PFSK-1 (cell line): ENCODE measurements around the gene KCNQ4.

Experiments used
- FOXP2 ChIP-seq: optimal IDR thresholded peaks from 2 replicates; pipeline ENCODE3; 2011; ENCODE audit warnings: borderline replicate concordance, control low read depth, inconsistent platforms; ENCODE audit not compliant: insufficient read depth; ENCODE audit errors: extremely low read length, extremely low read depth
- POLR2AphosphoS5 ChIP-seq: IDR thresholded peaks from 2 replicates; pipeline ENCODE4 v1.6.1; 2012; ENCODE audit warnings: low read depth, mild to moderate bottlenecking, control low read depth, low read length, moderate library complexity
- TAF1 ChIP-seq: IDR thresholded peaks from 2 replicates; pipeline ENCODE4 v1.6.1; 2012; ENCODE audit warnings: low read length, control low read depth, borderline replicate concordance; ENCODE audit not compliant: insufficient read depth
- TF ChIP-seq, protein P1 (sequence below), 2 experiments: IDR thresholded peaks; 2 replicates each; pipeline versions ENCODE4 v1.6.1 to v1.8.0; 2011 to 2012; ENCODE audit warnings: low read depth in 2 of 2, low read length in 2 of 2, control low read depth in 1 of 2, inconsistent platforms in 1 of 2, mild to moderate bottlenecking in 1 of 2, moderate library complexity in 1 of 2; ENCODE audit not compliant: insufficient read depth in 1 of 2

DNA sequence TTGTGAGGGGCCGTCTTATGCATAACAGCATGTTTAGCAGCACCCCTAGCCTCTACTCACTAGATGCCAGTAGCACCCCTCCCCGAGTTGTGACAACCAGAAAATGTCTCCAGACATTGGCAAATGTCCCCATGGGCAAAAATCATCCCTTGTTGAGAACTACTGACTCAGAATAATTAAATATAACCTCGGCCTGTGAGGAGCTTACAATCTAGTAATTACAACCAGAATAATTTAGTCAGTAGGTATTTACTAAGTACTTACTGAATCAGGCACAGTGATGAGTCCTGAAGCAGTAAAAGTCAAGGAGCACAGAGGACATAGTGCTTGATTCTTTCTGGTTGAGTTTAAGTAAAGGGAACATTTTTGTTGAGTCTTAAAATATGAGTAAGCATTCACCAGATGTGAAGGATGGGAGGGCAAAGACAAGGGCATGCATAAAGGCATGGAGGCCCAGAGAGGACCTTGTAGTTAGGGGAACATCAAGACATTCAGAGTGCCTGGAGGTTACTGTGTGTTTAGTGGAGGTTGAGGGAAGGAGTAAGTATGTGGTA lies 44.1 kb upstream of the KCNQ4 start:
- TF ChIP-seq POLR2AphosphoS5 (no peak), FOXP2 (no peak), TAF1 (no peak)
- TF ChIP-seq, protein P1, sequence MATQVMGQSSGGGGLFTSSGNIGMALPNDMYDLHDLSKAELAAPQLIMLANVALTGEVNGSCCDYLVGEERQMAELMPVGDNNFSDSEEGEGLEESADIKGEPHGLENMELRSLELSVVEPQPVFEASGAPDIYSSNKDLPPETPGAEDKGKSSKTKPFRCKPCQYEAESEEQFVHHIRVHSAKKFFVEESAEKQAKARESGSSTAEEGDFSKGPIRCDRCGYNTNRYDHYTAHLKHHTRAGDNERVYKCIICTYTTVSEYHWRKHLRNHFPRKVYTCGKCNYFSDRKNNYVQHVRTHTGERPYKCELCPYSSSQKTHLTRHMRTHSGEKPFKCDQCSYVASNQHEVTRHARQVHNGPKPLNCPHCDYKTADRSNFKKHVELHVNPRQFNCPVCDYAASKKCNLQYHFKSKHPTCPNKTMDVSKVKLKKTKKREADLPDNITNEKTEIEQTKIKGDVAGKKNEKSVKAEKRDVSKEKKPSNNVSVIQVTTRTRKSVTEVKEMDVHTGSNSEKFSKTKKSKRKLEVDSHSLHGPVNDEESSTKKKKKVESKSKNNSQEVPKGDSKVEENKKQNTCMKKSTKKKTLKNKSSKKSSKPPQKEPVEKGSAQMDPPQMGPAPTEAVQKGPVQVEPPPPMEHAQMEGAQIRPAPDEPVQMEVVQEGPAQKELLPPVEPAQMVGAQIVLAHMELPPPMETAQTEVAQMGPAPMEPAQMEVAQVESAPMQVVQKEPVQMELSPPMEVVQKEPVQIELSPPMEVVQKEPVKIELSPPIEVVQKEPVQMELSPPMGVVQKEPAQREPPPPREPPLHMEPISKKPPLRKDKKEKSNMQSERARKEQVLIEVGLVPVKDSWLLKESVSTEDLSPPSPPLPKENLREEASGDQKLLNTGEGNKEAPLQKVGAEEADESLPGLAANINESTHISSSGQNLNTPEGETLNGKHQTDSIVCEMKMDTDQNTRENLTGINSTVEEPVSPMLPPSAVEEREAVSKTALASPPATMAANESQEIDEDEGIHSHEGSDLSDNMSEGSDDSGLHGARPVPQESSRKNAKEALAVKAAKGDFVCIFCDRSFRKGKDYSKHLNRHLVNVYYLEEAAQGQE (IDR thresholded peaks at IDR 0.05; ENCODE audit: insufficient read depth in 1 of 2, low read depth in 2 of 2, low read length in 2 of 2) = no peak
